ENCODE data around the gene LSM10.

- TF ChIP-seq POLR2A (IDR thresholded peaks at IDR 0.05) (no peak), CTCF (IDR thresholded peaks at IDR 0.05) (no peak), POLR2AphosphoS5 (IDR thresholded peaks at IDR 0.05; ENCODE audit: insufficient read depth in 1 of 2, low read depth in 1 of 2) (no peak)
Measured at GRCh38 chr1:36367066-36367465, 30.6 kb downstream of the LSM10 start.

Measured in vagina (tissue), 2 donors.